ENCODE data around the gene DESI1.
"Not testable (repeated sequence)": the region's sequence is repeated elsewhere in the genome, so short reads cannot be mapped to it uniquely, and the experiment has no call there.

Gene DESI1

DNA sequence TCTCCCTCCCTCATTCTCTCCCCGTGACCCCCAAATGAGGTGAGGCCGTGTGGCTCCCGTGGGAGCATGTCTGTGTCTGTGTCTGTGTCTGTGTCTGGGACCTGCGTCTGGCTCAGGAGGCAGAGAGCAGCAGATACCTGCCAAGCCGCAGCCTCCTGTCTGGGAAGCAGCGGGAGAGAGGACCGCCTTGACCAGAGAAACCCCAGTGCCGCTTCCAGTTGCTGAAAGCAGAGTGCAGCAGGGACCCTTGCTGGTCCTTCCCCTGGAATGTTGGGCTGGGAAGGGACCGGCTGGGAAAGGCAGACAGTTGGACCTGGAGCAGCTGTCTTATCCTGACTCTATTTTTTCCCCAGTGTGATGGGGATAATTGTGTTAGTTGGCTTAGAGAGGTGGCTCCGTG, 59.5 kb downstream of the DESI1 start:
- Histone ChIP-seq H3K4me3 (ENCODE audit: low read depth, low read length) (no peak overlapping the region), H3K27ac (ENCODE audit: low read depth, low read length) (no peak overlapping the region), H3K4me1 (ENCODE audit: control insufficient read depth, insufficient read depth, low read length, unreplicated experiment) (peaks cover 23% of the 10 kb centered on the region), H3K79me2 (ENCODE audit: control insufficient read depth, insufficient read depth, low read length, unreplicated experiment) (no peaks in the 10 kb centered on the region), H2AFZ (ENCODE audit: low read length, unreplicated experiment) (no peak overlapping the region), H3K27me3 (ENCODE audit: insufficient read depth, low read length) (no peaks in the 10 kb centered on the region), H3K36me3 (ENCODE audit: insufficient read depth, low read length) (no peaks in the 10 kb centered on the region)

DNA sequence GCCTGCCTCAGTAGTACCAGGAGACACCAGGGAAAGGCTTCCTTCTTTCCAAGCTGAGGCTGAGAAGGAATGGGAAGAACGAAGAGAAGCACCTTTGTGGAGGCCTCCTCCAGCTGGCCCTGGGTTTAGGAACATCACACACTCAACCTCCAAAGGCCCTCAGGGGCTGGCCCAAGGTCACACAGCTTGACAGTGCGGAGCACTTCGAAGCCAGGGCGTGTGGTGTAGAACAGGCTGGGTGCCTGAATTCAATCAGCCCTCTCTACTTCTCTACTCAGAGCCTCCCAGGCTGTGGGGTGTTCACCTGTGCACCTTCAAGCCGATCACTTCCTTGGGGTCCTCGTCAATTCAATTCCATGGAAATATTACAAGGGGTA, 60.8 kb downstream of the DESI1 start:
- H3K79me2 ChIP-seq (ENCODE audit: control insufficient read depth, insufficient read depth, low read length, unreplicated experiment) = no peaks in the 10 kb centered on the region

DNA sequence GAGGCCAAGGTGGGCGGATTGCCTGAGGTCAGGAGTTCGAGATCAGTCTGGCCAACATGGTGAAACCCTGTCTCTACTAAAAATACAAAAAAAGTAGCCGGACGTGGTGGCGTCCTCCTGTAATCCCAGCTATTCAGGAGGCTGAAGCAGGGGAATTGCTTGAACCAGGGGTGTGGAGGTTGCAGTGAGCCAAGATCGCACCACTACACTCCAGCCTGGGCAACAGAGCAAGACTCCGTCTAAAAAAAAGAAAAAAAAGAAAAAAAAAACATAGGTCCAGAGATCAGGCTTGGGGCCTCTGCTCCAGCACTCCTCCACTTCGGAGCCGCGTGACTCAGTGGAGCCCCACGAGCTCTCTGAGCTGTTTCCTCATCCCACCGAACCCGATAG, 62.6 kb downstream of the DESI1 start:
- H3K27ac ChIP-seq (ENCODE audit: low read depth, low read length); H3K79me2 ChIP-seq (ENCODE audit: control insufficient read depth, insufficient read depth, low read length, unreplicated experiment): not testable (repeated sequence)

More for the DNA sequence above, 60.8 kb downstream of the DESI1 start:
- Histone ChIP-seq H3K27me3 (ENCODE audit: insufficient read depth, low read length) (no peaks in the 10 kb centered on the region), H2AFZ (ENCODE audit: low read length, unreplicated experiment) (no peak overlapping the region), H3K4me3 (ENCODE audit: low read depth, low read length) (no peak overlapping the region), H3K4me1 (ENCODE audit: control insufficient read depth, insufficient read depth, low read length, unreplicated experiment) (peaks cover 23% of the 10 kb centered on the region), H3K36me3 (ENCODE audit: insufficient read depth, low read length) (no peaks in the 10 kb centered on the region), H3K27ac (ENCODE audit: low read depth, low read length) (no peak overlapping the region)

DNA sequence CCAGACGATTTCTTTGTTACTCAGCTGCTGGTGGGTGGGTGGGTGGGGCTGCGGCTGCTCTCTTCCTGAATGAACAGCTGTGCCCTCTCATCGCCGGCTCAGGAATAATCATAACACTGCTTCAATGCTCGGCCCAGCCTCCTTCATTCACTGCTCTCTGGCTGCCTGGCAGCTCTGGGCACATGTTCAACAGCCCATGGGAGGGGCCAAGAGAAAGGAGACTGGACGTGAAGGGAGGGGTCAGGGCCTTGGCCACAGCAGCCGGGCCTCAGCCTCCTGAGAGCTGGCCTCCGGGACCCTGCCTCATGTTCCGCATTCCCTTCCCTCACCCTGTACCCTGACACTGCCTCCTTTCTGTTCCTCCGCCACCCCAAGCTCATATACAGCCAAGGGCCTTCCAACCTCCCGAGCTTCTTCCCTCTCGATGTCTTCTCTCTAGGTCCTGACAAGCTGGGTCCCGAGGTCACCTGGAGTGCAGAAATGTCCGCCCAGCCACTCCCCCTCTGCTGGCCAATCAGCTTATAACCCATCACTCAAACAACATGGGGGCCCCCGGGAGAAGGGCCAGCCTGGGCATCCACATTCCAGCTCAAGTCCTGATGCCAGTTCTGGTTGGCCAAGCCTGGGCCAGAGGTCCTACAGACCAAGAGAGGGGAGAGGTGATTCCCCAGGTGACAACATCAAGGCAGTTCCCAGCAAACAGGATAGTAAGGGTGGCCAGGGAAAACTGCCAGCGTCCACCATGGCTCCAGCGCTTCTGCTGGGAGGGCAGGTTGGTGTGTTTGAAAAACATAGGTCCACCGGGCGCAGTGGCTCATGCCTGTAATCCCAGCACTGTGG, 63.2 kb downstream of the DESI1 start:
- no peak overlapping the region for H3K4me3 ChIP-seq (ENCODE audit: low read depth, low read length)
- H3K36me3 ChIP-seq (ENCODE audit: insufficient read depth, low read length) = no peaks in the 10 kb centered on the region
- H3K27me3 ChIP-seq (ENCODE audit: insufficient read depth, low read length) = no peaks in the 10 kb centered on the region
- peak overlapping the region; percentile 60 for H2AFZ ChIP-seq (ENCODE audit: low read length, unreplicated experiment)
- peaks cover 10% of the 10 kb centered on the region for H3K4me1 ChIP-seq (ENCODE audit: control insufficient read depth, insufficient read depth, low read length, unreplicated experiment)
- H3K27ac ChIP-seq (ENCODE audit: low read depth, low read length) = no peak overlapping the region
- no peaks in the 10 kb centered on the region for H3K79me2 ChIP-seq (ENCODE audit: control insufficient read depth, insufficient read depth, low read length, unreplicated experiment)

More for the DNA sequence above, 62.6 kb downstream of the DESI1 start:
- H3K4me1 ChIP-seq (ENCODE audit: control insufficient read depth, insufficient read depth, low read length, unreplicated experiment) = peaks cover 16% of the 10 kb centered on the region
- not testable (repeated sequence) for H3K36me3 ChIP-seq (ENCODE audit: insufficient read depth, low read length); H3K4me3 ChIP-seq (ENCODE audit: low read depth, low read length); H3K27me3 ChIP-seq (ENCODE audit: insufficient read depth, low read length); H2AFZ ChIP-seq (ENCODE audit: low read length, unreplicated experiment)

DNA sequence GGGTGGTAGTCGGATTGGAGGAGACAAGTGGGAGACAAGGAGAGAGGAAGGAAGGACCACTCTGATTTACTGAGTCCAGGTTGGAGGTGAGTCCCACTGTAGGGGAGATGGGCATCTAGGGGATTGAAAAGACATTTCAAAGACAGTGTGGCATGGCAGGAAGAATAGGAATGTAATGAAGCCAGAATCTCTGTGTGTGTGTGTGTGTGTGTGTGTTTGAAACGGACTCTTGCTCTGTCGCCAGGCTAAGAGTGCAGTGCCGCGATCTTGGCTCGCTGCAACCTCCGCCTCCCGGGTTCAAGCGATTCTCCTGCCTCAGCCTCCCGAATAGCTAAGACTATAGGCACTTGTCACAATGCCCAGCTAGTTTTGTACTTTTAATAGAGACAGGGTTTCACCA, 64.3 kb downstream of the DESI1 start:
- Histone ChIP-seq H2AFZ (ENCODE audit: low read length, unreplicated experiment) (no peak overlapping the region), H3K27me3 (ENCODE audit: insufficient read depth, low read length) (no peaks in the 10 kb centered on the region), H3K36me3 (ENCODE audit: insufficient read depth, low read length) (no peaks in the 10 kb centered on the region), H3K27ac (ENCODE audit: low read depth, low read length) (no peak overlapping the region), H3K4me3 (ENCODE audit: low read depth, low read length) (no peak overlapping the region), H3K79me2 (ENCODE audit: control insufficient read depth, insufficient read depth, low read length, unreplicated experiment) (no peaks in the 10 kb centered on the region), H3K4me1 (ENCODE audit: control insufficient read depth, insufficient read depth, low read length, unreplicated experiment) (peaks cover 9% of the 10 kb centered on the region)

DNA sequence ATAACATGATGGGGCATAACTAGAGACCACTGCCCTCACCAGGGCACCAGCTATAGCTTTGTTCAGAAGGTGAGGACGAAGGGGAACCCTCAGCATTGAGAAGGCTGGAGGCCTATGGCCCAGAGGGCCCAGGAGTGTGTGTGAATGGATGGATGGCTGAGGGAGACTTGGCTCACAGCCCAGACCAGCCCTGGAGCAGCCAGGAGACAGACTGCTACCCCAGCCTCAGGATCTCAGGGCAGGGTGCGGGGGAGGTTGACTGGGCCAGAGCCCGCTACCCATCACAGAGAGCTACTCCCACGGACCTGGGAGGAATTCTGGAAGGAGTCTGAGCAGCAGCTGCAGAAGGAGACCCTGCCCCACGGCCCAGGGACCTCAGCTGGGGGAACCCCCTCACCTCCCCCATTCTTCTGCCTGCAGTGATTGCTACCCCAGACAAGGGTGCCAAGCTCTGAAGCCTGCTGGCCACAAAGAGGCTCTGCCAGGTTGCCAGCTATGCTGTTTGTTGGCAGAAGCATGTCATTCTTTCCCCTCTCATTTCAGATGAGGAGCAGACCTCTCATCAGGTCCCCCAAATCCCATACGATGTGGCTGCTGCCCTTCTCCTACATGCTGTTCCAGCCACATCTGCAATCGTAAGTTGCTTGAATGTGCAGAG, 65.4 kb downstream of the DESI1 start:
- no peaks in the 10 kb centered on the region for H3K27me3 ChIP-seq (ENCODE audit: insufficient read depth, low read length)
- no peak overlapping the region for H3K27ac ChIP-seq (ENCODE audit: low read depth, low read length)
- no peak overlapping the region for H3K4me3 ChIP-seq (ENCODE audit: low read depth, low read length)
- no peak overlapping the region for H2AFZ ChIP-seq (ENCODE audit: low read length, unreplicated experiment)
- H3K36me3 ChIP-seq (ENCODE audit: insufficient read depth, low read length) = no peaks in the 10 kb centered on the region
- peaks cover 9% of the 10 kb centered on the region for H3K4me1 ChIP-seq (ENCODE audit: control insufficient read depth, insufficient read depth, low read length, unreplicated experiment)
- no peaks in the 10 kb centered on the region for H3K79me2 ChIP-seq (ENCODE audit: control insufficient read depth, insufficient read depth, low read length, unreplicated experiment)

DNA sequence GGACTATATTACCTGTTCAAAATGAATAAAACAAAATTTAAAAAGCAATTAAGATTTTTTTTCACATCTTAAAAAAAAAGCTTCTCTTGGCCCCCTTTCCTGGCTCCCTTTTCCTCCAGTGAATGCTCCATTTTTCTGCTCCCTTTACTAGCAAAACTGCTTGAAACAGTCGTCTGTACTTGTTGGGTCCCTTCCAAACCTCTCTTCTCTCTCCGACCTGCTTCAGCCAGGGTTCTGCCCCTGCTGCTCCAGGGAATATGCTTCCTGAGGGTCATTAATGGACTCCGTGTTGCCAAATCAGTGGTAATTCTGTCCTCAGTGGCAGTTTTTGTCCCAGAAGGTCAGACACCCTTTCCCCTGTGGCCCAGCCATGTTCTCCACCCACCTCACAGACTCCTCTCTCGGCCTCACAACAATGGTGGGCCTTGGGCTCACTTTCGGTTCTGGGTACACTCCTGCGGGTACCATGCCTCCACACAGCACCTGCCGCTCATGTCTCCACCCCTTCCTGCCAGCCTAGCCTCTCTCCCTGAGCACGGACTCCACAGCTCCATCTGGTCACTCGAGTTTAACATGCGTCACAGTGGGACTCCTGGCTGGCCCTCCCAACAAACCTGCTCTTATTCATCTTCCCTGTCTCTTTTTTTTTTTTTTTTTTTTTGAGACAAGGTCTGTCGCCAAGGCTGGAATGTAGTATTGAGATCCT, 68.8 kb downstream of the DESI1 start:
- H3K27me3 ChIP-seq (ENCODE audit: insufficient read depth, low read length) = no peaks in the 10 kb centered on the region
- peaks cover 2% of the 10 kb centered on the region for H3K4me1 ChIP-seq (ENCODE audit: control insufficient read depth, insufficient read depth, low read length, unreplicated experiment)
- no peaks in the 10 kb centered on the region for H3K36me3 ChIP-seq (ENCODE audit: insufficient read depth, low read length)
- H2AFZ ChIP-seq (ENCODE audit: low read length, unreplicated experiment) = no peak overlapping the region
- no peak overlapping the region for H3K4me3 ChIP-seq (ENCODE audit: low read depth, low read length)
- H3K27ac ChIP-seq (ENCODE audit: low read depth, low read length) = no peak overlapping the region
- H3K79me2 ChIP-seq (ENCODE audit: control insufficient read depth, insufficient read depth, low read length, unreplicated experiment) = no peaks in the 10 kb centered on the region

DNA sequence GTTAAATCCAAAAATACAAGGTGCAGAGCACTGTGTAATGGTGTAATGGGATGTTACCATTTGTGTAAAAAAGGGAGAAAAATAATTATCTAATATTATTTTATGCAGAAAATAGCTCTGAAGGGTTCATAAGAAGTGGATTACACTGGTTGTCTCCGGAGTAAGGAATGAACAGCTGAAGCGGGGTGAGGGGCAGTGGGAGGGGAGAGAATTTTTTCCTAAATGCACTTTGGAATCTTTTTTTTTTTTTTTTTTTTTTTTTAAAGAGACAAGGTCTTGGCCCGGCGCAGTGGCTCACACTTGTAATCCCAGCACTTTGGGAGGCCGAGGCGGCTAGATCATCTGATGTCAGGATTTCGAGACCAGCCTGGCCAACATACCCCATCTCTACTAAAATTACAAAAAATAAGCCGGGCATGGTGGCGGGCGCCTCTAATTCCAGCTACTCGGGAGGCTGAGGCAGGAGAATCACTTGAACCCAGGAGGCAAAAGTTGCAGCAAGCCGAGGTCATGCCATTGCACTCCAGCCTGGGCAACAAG, 69.8 kb downstream of the DESI1 start:
- Histone ChIP-seq H3K79me2 (ENCODE audit: control insufficient read depth, insufficient read depth, low read length, unreplicated experiment) (no peaks in the 10 kb centered on the region), H3K36me3 (ENCODE audit: insufficient read depth, low read length) (no peaks in the 10 kb centered on the region), H3K4me1 (ENCODE audit: control insufficient read depth, insufficient read depth, low read length, unreplicated experiment) (no peaks in the 10 kb centered on the region), H3K27me3 (ENCODE audit: insufficient read depth, low read length) (no peaks in the 10 kb centered on the region), H3K4me3 (ENCODE audit: low read depth, low read length) (no peak overlapping the region), H3K27ac (ENCODE audit: low read depth, low read length) (no peak overlapping the region), H2AFZ (ENCODE audit: low read length, unreplicated experiment) (no peak overlapping the region)

DNA sequence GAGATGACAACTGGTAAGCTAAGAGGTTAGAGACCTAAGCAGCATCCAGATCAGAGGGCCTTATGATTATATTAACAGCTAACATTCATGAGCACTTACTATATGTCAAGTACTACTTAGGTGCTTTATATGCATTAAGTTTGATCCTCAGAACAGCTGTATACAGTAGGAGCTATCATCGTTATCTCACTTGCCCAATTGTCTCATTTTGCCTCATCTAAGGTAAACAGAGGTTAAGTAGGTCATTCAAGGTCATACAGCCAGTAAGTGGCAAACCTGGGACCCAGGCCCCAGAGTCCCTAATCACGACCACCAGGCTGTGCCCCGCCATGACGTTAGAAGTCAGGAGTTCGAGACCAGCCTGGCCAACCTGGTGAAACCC, 72.0 kb downstream of the DESI1 start:
- Histone ChIP-seq H3K4me3 (ENCODE audit: low read depth, low read length) (no peak overlapping the region), H3K79me2 (ENCODE audit: control insufficient read depth, insufficient read depth, low read length, unreplicated experiment) (peaks cover 3% of the 10 kb centered on the region), H3K27me3 (ENCODE audit: insufficient read depth, low read length) (no peaks in the 10 kb centered on the region), H3K4me1 (ENCODE audit: control insufficient read depth, insufficient read depth, low read length, unreplicated experiment) (peaks cover 5% of the 10 kb centered on the region), H3K36me3 (ENCODE audit: insufficient read depth, low read length) (no peaks in the 10 kb centered on the region), H3K27ac (ENCODE audit: low read depth, low read length) (no peak overlapping the region), H2AFZ (ENCODE audit: low read length, unreplicated experiment) (no peak overlapping the region)
